ENCODE measurements around the gene PTPRD. TPM values are rescaled to one million over a fixed set of nuclear protein-coding genes. Genes with fewer than 3 reads are reported as not detected.

The PTPRD gene
- total RNA-seq, 1 experiment from 2014 or later: not detected

DNA sequence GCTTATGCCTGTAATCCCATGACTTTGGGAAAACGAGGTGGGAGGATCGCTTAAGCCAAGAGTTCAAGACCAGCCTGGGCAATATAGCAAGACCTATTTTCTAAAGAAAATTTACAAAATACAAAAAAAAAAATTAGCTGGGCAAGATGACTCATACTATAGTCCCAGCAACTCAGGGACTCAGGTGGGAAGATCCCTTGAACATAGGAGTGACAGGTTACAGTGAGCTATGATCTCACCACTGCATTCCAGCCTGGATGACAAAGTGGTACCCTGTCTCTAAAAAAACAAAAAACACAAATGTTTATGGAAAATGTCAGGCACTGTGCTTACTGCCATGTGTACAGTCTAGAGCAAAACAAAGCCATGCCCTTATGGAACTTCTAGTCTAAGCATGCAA is 1989.9 kb downstream of the PTPRD start:
- ChIA-PET POLR2A (no interaction called here), CTCF (no interaction called here)
- Histone ChIP-seq H3K9me3 (ENCODE audit: control insufficient read depth, insufficient read depth, low read depth, low read length) (no peaks in the 10 kb centered on the region), H3K27ac (ENCODE audit: low read length) (no peak overlapping the region), H3K36me3 (ENCODE audit: control insufficient read depth, insufficient read depth, low read length) (no peaks in the 10 kb centered on the region), H3K27me3 (ENCODE audit: control insufficient read depth, insufficient read depth, low read length) (no peaks in the 10 kb centered on the region), H3K4me1 (ENCODE audit: control insufficient read depth, insufficient read depth, low read length) (no peaks in the 10 kb centered on the region), H3K4me3 (ENCODE audit: low read depth in 2 of 2, low read length in 2 of 2) (no peak overlapping the region)
- TF ChIP-seq, protein P1, sequence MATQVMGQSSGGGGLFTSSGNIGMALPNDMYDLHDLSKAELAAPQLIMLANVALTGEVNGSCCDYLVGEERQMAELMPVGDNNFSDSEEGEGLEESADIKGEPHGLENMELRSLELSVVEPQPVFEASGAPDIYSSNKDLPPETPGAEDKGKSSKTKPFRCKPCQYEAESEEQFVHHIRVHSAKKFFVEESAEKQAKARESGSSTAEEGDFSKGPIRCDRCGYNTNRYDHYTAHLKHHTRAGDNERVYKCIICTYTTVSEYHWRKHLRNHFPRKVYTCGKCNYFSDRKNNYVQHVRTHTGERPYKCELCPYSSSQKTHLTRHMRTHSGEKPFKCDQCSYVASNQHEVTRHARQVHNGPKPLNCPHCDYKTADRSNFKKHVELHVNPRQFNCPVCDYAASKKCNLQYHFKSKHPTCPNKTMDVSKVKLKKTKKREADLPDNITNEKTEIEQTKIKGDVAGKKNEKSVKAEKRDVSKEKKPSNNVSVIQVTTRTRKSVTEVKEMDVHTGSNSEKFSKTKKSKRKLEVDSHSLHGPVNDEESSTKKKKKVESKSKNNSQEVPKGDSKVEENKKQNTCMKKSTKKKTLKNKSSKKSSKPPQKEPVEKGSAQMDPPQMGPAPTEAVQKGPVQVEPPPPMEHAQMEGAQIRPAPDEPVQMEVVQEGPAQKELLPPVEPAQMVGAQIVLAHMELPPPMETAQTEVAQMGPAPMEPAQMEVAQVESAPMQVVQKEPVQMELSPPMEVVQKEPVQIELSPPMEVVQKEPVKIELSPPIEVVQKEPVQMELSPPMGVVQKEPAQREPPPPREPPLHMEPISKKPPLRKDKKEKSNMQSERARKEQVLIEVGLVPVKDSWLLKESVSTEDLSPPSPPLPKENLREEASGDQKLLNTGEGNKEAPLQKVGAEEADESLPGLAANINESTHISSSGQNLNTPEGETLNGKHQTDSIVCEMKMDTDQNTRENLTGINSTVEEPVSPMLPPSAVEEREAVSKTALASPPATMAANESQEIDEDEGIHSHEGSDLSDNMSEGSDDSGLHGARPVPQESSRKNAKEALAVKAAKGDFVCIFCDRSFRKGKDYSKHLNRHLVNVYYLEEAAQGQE (IDR thresholded peaks at IDR 0.05; ENCODE audit: insufficient read depth in 1 of 2, low read depth in 2 of 2, low read length in 1 of 2): no peak
- TF ChIP-seq POLR2AphosphoS5 (IDR thresholded peaks at IDR 0.05; ENCODE audit: low read depth, low read length) (no peak), SIN3A (IDR thresholded peaks at IDR 0.05; ENCODE audit: borderline replicate concordance, insufficient read depth, low read depth, low read length) (no peak), TCF7L2 (IDR thresholded peaks at IDR 0.05; ENCODE audit: low read depth, low read length) (no peak)
- TF ChIP-seq, protein P2, sequence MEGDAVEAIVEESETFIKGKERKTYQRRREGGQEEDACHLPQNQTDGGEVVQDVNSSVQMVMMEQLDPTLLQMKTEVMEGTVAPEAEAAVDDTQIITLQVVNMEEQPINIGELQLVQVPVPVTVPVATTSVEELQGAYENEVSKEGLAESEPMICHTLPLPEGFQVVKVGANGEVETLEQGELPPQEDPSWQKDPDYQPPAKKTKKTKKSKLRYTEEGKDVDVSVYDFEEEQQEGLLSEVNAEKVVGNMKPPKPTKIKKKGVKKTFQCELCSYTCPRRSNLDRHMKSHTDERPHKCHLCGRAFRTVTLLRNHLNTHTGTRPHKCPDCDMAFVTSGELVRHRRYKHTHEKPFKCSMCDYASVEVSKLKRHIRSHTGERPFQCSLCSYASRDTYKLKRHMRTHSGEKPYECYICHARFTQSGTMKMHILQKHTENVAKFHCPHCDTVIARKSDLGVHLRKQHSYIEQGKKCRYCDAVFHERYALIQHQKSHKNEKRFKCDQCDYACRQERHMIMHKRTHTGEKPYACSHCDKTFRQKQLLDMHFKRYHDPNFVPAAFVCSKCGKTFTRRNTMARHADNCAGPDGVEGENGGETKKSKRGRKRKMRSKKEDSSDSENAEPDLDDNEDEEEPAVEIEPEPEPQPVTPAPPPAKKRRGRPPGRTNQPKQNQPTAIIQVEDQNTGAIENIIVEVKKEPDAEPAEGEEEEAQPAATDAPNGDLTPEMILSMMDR (IDR thresholded peaks at IDR 0.05): no peak
- DNase-seq (ENCODE audit: low read depth, low spot score): no peak
- ATAC-seq: no peak
- no TSS peak for BruUV-seq (replicated peaks)
- in situ Hi-C loops (cut with HindIII; ENCODE audit: low pct_unique_long_range_greater_than_20kb, low sequenced_read_pairs): no loop called here
- intact Hi-C loops (cut with micrococcal nuclease; ENCODE audit: unreplicated experiment): no loop called here

DNA sequence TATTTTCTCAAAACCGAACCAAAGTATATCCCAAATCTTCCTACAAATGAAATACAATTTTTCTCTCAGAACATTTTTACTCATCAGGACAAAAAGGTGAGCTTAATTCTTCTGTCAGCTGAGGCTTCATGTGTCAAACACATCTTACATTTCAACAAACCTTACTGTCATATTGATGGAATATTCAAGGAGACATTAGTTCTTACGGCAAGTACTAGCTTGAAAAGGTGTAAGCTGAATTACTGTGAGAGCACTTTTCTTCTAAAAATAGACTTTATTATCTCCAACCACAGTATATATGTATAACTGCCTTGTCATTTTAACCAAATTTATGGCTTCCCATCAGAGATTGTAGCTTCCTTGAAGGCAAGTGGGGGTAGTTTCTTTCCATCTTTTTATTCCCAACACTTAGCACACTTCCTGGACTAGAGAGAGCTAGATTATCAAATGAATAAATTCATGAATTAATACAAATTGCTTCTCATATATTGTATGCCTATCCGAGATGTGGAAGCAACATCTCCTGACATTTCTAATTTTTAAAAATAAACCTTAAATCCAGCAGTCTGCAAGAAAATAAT is 1990.5 kb downstream of the PTPRD start:
- TF ChIP-seq POLR2AphosphoS5 (IDR thresholded peaks at IDR 0.05; ENCODE audit: low read depth, low read length) (no peak), TCF7L2 (IDR thresholded peaks at IDR 0.05; ENCODE audit: low read depth, low read length) (no peak), SIN3A (IDR thresholded peaks at IDR 0.05; ENCODE audit: borderline replicate concordance, insufficient read depth, low read depth, low read length) (no peak)
- TF ChIP-seq, protein P2 (IDR thresholded peaks at IDR 0.05): no peak
- TF ChIP-seq, protein P1 (IDR thresholded peaks at IDR 0.05; ENCODE audit: insufficient read depth in 1 of 2, low read depth in 2 of 2, low read length in 1 of 2): no peak
- CTCF ChIA-PET: no interaction called here
- H3K27ac ChIP-seq (ENCODE audit: low read length): no peak overlapping the region
- POLR2A ChIA-PET: no interaction called here
- ATAC-seq: no peak
- H3K4me1 ChIP-seq (ENCODE audit: control insufficient read depth, insufficient read depth, low read length): no peaks in the 10 kb centered on the region
- intact Hi-C loops (cut with micrococcal nuclease; ENCODE audit: unreplicated experiment): no loop called here
- no peaks in the 10 kb centered on the region for H3K36me3 ChIP-seq (ENCODE audit: control insufficient read depth, insufficient read depth, low read length)
- no TSS peak for BruUV-seq (replicated peaks)
- no peak for DNase-seq (ENCODE audit: low read depth, low spot score)
- in situ Hi-C loops (cut with HindIII; ENCODE audit: low pct_unique_long_range_greater_than_20kb, low sequenced_read_pairs): no loop called here
- H3K9me3 ChIP-seq (ENCODE audit: control insufficient read depth, insufficient read depth, low read depth, low read length): no peaks in the 10 kb centered on the region
- H3K27me3 ChIP-seq (ENCODE audit: control insufficient read depth, insufficient read depth, low read length): no peaks in the 10 kb centered on the region
- H3K4me3 ChIP-seq (ENCODE audit: low read depth in 2 of 2, low read length in 2 of 2): no peak overlapping the region
